ENCODE measurements around the gene USH1C.

DNA sequence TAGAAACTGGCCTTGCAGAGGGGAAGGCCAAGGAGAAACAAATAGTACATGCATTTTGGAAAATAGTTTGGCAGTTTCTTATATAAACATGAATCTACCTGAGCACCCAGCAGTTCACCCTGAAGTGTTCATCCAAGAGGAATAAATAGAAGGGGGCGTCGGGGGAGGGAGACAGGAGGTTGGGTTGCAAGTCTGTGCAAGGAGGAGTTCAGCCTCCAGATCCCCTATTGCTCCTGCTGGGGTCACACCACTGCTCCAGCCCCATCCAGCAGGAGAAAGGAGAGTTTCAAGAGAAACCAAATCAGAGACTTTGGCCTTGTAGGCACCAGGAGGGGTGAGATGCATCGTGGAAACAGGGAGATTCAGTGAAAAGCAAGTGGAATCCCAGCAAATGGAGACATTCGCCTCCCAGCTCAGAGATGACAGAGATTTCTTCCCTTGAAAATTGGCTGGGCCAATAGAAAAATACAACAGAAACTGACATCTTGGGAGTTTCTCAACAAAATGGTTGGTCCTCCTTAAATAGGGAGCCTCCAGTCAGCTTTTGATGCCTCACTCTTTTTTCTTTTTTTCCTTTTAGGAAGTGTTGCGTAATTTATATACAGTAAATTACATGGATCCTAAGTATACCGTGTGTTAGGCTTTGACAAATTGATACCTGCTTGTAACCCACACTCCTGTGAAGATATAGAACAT is 37.0 kb upstream of the USH1C start:
- TF ChIP-seq, protein P1, sequence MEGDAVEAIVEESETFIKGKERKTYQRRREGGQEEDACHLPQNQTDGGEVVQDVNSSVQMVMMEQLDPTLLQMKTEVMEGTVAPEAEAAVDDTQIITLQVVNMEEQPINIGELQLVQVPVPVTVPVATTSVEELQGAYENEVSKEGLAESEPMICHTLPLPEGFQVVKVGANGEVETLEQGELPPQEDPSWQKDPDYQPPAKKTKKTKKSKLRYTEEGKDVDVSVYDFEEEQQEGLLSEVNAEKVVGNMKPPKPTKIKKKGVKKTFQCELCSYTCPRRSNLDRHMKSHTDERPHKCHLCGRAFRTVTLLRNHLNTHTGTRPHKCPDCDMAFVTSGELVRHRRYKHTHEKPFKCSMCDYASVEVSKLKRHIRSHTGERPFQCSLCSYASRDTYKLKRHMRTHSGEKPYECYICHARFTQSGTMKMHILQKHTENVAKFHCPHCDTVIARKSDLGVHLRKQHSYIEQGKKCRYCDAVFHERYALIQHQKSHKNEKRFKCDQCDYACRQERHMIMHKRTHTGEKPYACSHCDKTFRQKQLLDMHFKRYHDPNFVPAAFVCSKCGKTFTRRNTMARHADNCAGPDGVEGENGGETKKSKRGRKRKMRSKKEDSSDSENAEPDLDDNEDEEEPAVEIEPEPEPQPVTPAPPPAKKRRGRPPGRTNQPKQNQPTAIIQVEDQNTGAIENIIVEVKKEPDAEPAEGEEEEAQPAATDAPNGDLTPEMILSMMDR (IDR thresholded peaks at IDR 0.05; ENCODE audit: low read depth, low read length), result no peak
- no peak for TF ChIP-seq EZH2phosphoT487 (IDR thresholded peaks at IDR 0.05; ENCODE audit: low read depth)

All from OCI-LY3 (cell line).